OCI-LY3 (cell line): Measurements from ENCODE around the gene CCDC85A.

Experiments used
- EZH2phosphoT487 ChIP-seq: fragments of 200-600 bp; shearing (Covaris generic); IDR thresholded peaks from 2 replicates; pipeline ENCODE4 v1.6.1; 2018; ENCODE audit warnings: antibody characterized with exemption, mixed run types, low read depth
- TF ChIP-seq, protein P1 (sequence below): fragments of 200-600, 300-600 bp; sonication (generic); IDR thresholded peaks from 2 replicates; pipeline ENCODE4 v1.5.1; 2014; ENCODE audit warnings: antibody characterized with exemption, low read length, low read depth

DNA sequence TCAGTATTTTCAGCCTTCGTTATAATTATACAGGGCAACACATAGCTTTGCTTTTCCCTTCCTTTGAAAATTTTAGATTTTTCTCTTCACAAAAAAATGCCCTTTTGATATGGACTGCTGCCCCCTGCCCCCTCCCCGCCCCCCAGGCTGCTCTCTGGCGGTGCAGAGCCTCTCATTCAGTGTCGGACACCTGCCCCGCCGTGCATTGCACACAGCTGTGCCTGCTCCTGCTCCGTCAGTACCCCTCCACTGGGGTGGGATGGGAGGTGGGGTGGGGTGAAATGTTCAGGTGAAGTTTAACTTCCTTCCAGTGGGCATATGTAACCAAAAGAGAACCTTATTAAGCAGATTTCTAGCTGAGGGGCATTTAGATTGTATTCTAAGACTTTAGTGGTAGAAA is 148.0 kb downstream of the CCDC85A start:
- TF ChIP-seq, protein P1, sequence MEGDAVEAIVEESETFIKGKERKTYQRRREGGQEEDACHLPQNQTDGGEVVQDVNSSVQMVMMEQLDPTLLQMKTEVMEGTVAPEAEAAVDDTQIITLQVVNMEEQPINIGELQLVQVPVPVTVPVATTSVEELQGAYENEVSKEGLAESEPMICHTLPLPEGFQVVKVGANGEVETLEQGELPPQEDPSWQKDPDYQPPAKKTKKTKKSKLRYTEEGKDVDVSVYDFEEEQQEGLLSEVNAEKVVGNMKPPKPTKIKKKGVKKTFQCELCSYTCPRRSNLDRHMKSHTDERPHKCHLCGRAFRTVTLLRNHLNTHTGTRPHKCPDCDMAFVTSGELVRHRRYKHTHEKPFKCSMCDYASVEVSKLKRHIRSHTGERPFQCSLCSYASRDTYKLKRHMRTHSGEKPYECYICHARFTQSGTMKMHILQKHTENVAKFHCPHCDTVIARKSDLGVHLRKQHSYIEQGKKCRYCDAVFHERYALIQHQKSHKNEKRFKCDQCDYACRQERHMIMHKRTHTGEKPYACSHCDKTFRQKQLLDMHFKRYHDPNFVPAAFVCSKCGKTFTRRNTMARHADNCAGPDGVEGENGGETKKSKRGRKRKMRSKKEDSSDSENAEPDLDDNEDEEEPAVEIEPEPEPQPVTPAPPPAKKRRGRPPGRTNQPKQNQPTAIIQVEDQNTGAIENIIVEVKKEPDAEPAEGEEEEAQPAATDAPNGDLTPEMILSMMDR: no peak
- no peak for TF ChIP-seq EZH2phosphoT487
